Hypothalamus (tissue), 51 donors: ENCODE data around the gene RGS10.
A peak's percentile ranks its signal among the peaks of the same experiment; 100 is the strongest.
"Not testable (repeated sequence)": the region's sequence is repeated elsewhere in the genome, so short reads cannot be mapped to it uniquely, and the experiment has no call there.

ENCODE experiments used
- DNase-seq, 51 donors: peaks; one replicate each; lab custom pipeline; 2025; lab: John Stamatoyannopoulos, UW

The RGS10 gene

GRCh38 chr10:119542357-119542987 lies at the start of gene RGS10:
RGS10 (minus strand) TSS chr10:119542719; CDS start chr10:119542638, 81 bp downstream.
- peak in 23 of 51 donors; percentile 3 to 55 (median 23) for DNase-seq

DNA sequence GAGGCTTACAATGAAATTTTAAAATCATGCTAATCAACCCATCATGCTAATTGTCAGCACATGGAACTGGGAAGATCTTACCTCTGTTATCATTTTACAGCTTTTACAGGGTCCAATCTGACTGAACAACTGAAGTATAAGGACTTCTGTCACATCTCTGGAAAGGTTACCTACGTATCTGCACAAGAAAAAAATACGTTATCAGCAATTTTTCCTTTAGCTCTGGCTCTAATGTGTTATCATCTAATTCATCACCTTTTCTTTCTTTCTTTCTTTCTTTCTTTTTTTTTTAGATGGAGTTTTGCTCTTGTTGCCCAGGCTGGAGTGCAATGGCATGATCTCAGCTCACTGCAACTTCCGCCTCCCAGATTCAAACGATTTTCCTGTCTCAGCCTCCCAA lies 45.6 kb upstream of the RGS10 start:
- no peak for DNase-seq

- DNase-seq, result no peak
These were observed 35.8 kb upstream of the RGS10 start for GRCh38 chr10:119578355-119578754.

GRCh38 chr10:119575991-119576390 lies 33.5 kb upstream of the RGS10 start:
- DNase-seq, result no peak

DNA sequence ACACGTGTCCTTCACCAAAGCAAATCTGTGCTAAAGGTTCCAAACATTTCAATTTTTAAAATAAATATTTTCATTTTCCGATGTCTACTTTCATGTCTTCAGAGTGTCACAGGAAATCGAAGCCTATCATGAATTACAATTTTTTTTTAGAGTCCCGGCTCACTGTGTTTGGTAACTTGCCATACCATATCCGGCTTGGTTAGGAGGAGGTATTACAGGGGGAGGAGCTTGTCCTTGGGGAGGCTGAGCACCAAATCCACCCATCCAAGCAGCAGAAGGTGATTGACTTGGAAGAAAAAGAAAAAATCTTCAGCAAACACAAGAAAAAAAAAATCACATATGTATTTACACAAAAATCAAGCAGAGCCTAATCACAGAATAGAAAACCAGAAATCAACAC lies 33.0 kb upstream of the RGS10 start:
- no peak for DNase-seq

GRCh38 chr10:119567978-119568377 lies 25.5 kb upstream of the RGS10 start:
- no peak for DNase-seq

- DNase-seq, result no peak
These were observed 19.6 kb upstream of the RGS10 start for GRCh38 chr10:119562097-119562496.

GRCh38 chr10:119559511-119559910 lies 17.0 kb upstream of the RGS10 start:
- DNase-seq, result not testable (repeated sequence)

- not testable (repeated sequence) for DNase-seq
These were observed 13.6 kb upstream of the RGS10 start for GRCh38 chr10:119556081-119556480.

DNA sequence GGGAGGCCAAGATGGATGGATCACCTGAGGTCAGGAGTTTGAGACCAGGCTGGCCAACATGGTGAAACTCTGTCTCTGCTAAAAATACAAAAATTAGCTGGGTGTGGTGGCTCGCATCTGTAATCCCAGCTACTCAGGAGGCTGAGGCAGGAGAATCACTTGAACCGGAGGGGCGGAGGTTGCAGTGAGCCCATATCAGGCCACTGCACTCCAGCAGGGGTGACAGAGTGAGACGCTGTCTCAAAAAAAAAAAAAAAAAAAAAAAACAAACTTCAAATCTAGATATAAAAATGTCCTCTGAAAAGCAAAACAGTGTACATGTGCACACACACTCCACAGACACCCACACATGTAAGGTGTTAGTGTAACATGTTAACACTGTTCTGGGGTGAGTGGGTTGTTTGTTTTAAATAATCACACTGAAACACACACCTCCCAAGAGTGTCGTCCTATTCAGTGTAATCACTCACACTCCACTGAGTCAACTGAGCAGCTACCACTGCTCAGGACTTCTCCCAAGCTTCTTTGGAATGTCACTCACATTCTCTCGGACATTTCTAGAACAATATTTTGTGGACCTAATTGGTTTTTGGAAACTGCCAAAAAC lies 12.8 kb upstream of the RGS10 start:
- no peak for DNase-seq

- no peak for DNase-seq
These were observed 8.3 kb upstream of the RGS10 start for GRCh38 chr10:119550827-119551226.

DNA sequence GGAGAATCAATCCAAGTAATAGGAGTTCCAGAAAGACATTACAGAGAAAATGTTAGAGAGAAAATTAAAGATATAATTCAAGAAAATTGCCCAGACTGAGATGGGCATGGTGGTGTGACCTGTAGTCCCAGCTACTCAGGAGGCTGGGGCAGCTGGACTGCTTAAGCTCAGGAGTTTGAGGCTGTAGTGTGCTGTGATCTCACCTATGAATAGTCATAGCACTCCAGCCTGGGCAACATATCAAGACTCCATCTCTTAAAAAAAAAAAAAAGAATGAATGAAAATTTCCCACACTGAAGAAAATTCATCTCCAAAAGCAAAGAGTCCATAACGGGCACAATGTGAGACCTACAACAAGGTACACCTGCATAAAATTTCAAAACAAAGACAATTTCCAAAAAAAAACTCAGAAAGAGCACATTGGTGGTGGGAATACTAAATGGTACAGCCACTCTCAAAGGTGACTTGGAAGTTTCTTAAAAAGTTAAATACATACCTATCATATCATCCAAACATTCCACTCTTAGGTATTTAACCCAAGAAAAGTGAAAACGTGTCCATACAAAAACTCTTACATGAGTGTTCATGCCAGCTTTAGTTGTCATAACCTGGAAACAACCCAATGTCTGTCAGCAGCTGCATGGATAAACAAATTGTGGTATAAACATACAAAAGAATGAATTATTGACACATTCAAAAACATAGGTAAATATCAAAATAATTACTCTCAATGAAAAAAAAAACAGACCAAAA lies 6.9 kb upstream of the RGS10 start:
- no peak for DNase-seq

- DNase-seq, result no peak
These were observed 3.5 kb upstream of the RGS10 start for GRCh38 chr10:119546009-119546408.

DNA sequence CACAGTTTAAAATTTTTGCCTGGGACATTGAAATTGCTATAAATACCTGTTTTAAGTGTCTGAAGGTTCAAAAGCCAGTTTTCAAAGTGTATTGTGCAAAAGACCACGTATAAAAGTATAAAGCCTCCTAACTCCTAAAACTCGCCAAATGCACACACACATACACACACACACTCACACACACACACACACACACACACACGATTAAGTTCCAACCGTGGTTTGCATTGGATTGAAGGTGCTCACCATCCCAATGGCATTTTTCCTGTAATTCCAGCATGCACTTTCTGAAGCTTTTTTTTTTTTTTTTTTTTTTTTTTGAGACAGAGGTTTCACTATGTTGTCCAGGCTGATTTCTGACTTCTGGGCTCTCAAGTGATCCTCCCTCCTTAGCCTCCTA lies 2.8 kb upstream of the RGS10 start:
- DNase-seq, result no peak

DNA sequence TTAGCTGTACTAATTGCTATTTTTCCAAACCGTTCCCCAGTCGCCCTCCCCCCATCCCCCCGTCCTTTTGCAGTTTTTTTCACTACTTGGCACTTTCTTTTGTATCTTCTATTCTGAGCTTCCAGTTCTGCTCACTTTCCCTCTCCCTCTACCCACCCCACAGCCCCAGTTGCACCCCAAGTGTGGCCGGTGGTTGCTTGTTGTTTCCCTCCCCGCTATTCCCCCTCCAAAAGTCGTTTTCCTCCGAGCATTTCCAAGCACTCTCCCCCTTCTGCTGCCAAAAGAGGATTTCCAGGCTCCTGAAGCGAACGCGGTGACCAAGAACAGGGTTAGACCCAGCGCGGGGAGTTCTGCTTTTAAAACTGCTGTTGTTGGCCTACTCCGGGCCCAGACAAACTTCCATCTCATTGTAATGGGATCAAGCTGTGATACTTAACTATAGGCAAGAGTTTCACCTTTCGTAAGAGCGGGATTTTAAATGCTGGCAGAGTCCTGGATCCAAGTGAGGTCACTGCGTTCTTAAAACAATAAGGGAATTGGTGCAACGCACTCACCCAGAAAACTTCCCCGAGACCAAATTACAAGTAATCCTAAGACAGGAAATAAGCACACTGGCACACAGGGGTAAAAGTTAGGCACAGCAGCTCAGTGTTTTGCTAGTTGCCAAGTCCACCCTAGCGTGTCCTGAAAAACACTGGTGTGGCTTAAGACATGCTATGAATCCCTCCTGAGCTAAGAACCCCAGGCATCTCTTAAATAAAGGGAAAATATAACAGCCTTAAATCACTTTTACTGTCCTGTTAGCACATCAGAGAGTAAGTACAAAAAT lies 1.5 kb upstream of the RGS10 start:
- DNase-seq, result no peak

DNA sequence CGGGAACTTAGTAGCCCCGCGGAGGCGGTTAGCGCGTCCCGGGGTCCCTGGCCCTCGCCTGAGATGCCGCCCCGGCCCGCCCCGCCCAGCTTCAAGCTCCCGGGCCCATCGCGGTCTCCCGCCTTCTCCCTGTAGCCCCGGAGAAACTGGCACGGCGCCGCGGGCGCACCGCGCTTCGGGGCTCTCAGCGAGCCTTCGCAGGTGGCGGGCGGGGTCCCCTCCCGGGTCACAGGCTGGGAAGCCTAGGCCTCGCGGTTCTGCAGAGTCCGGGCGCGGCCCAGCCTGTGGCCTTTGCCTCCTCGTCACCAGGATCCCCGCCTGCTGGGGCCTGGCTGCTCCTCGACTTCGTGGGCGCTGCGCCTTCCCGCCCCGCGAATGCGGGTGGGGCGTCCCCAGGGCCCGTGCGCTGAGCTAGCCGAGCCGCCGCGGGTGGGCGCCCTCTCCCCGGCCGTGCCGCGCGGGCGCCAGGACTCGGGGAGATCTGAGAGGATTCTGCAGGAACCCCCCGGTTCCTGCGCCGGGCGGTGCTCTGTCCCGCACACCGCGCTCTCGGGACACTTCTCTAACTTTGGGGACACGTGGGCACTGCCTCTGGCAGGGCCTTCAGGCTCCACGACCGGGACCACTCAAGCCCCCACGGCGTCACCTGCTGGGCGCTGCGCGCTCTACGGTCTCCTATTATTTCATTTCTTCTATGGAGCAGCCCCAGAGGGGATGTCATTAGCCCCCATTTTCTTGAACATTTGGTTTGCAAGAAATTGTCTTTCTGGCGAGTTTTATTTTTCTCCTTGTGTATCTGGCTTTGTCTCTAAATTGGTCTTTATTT lies 682 bp upstream of the RGS10 start:
- DNase-seq, result peak in 6 of 51 donors; percentile 13 to 21 (median 16)

DNA sequence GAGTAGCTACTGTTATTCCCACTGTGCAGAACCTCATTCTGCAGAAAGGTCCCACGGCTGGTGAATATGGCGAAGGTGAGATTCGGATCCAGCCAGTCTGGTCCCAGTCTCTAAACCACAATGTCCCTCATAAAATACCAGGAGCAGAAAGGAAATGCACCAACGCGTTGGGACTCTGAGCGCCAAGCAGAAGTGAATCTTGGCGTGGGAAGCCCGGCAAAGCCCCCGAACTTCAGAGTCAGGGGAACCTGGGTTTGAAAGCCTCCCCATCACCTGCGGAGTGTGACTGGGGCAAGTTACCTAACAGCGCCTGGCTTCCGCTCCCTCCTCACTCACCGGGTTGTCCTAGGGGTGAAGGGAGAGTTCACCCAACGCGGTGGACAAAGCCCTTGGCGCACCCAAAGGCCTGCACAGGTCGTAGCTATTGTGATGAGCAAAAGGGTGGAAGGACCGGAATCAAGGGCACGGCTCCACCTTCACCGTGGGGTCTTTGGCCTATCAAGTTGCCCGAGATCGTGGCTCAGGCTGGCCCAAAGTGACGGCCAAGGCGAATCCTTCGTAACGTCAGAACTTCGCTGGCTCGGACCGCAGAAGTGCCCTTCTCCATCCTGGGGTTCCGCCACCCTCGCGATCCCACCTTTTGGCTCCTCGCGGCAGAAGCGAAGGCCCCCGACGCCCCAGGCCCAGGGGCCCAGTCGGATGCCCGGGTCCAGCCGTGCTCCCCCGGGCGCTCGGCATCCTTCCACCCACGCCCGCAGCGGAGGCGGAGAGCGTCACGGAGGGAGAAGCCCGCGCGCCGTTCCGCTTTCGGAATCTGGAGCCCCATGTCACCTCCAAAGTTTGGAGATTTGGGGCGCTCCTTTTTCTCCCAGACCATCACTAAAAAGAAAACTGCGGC lies 811 bp downstream of the RGS10 start:
- no peak for DNase-seq

DNA sequence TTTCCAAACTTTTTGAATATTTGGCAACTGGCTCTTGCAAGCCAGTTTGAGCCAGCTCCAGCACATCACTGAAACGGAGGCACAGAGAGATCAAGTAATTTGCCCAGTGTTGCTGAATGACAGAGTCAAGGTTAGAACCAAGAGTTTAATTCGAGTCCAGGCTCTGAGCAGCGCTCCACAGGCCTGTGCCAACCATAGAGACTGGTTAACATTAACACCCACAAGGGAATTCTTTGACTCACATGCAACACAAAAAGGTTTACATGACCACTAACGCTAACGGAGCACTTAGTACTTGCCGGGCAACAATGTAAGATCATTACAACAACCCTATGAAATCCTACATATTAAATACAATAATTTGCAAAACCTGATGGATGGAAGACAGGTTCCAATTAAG lies 1.5 kb downstream of the RGS10 start:
- no peak for DNase-seq

GRCh38 chr10:119540038-119540437 lies 2.5 kb downstream of the RGS10 start:
- no peak for DNase-seq
